ENCODE measurements around the gene MYL4.

- TF ChIP-seq POLR2A (IDR thresholded peaks at IDR 0.05): no peak
- TF ChIP-seq, protein P1, sequence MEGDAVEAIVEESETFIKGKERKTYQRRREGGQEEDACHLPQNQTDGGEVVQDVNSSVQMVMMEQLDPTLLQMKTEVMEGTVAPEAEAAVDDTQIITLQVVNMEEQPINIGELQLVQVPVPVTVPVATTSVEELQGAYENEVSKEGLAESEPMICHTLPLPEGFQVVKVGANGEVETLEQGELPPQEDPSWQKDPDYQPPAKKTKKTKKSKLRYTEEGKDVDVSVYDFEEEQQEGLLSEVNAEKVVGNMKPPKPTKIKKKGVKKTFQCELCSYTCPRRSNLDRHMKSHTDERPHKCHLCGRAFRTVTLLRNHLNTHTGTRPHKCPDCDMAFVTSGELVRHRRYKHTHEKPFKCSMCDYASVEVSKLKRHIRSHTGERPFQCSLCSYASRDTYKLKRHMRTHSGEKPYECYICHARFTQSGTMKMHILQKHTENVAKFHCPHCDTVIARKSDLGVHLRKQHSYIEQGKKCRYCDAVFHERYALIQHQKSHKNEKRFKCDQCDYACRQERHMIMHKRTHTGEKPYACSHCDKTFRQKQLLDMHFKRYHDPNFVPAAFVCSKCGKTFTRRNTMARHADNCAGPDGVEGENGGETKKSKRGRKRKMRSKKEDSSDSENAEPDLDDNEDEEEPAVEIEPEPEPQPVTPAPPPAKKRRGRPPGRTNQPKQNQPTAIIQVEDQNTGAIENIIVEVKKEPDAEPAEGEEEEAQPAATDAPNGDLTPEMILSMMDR (IDR thresholded peaks at IDR 0.05): no peak
These were observed 16.3 kb downstream of the MYL4 start for GRCh38 chr17:47225436-47225858.

All from thyroid gland (tissue), 4 donors.